ENCODE measurements around the gene CNTN5. TPM values are rescaled to one million over a fixed set of nuclear protein-coding genes. Genes with fewer than 3 reads are reported as not detected.

CNTN5 gene
- total RNA-seq, 6 donors from 2014 or later, result 0.13 to 1.0 (median 0.57) TPM; not detected in 2

GRCh38 chr11:100095809-100096208 lies 1075.1 kb downstream of the CNTN5 start:
- Histone ChIP-seq H3K27ac (no peak overlapping the region), H3K27me3 (no peaks in the 10 kb centered on the region), H3K4me3 (no peak overlapping the region), H3K4me1 (no peaks in the 10 kb centered on the region), H3K9me3 (no peaks in the 10 kb centered on the region), H3K36me3 (no peaks in the 10 kb centered on the region)
- ATAC-seq (ENCODE audit: low FRiP score in 2 of 2) (no peak), DNase-seq (no peak)
- 48 to 54% methylated on average over 3 of the region's 3 CpGs for WGBS, 2 donors
- no peak for TF ChIP-seq EP300 (IDR thresholded peaks at IDR 0.05)
- no peak for TF ChIP-seq POLR2A (IDR thresholded peaks at IDR 0.05)
- no peak for TF ChIP-seq CTCF (IDR thresholded peaks at IDR 0.05)
- TF ChIP-seq POLR2AphosphoS5 (IDR thresholded peaks at IDR 0.05), result no peak

GRCh38 chr11:100098560-100098959 lies 1077.8 kb downstream of the CNTN5 start:
- no peaks in the 10 kb centered on the region for H3K27me3 ChIP-seq
- H3K4me1 ChIP-seq, result no peaks in the 10 kb centered on the region
- DNase-seq (no peak), ATAC-seq (ENCODE audit: low FRiP score in 2 of 2) (no peak)
- TF ChIP-seq POLR2A (IDR thresholded peaks at IDR 0.05) (no peak), CTCF (IDR thresholded peaks at IDR 0.05) (no peak), POLR2AphosphoS5 (IDR thresholded peaks at IDR 0.05) (no peak), EP300 (IDR thresholded peaks at IDR 0.05) (no peak)
- H3K36me3 ChIP-seq, result no peaks in the 10 kb centered on the region
- WGBS, 2 donors, result 76 to 82% methylated on average over 3 of the region's 3 CpGs
- H3K9me3 ChIP-seq, result no peaks in the 10 kb centered on the region
- H3K4me3 ChIP-seq, result no peak overlapping the region
- no peak overlapping the region for H3K27ac ChIP-seq

GRCh38 chr11:100105255-100105981 lies 1084.7 kb downstream of the CNTN5 start:
- WGBS, 2 donors, result 68 to 71% methylated on average over 4 of the region's 4 CpGs
- no peaks in the 10 kb centered on the region for H3K36me3 ChIP-seq

GRCh38 chr11:100105982-100106358 lies 1085.2 kb downstream of the CNTN5 start:
- Histone ChIP-seq H3K36me3 (no peaks in the 10 kb centered on the region), H3K27me3 (no peaks in the 10 kb centered on the region), H3K4me1 (no peaks in the 10 kb centered on the region), H3K27ac (no peak overlapping the region), H3K9me3 (no peaks in the 10 kb centered on the region), H3K4me3 (no peak overlapping the region)
- DNase-seq, result no peak
- TF ChIP-seq CTCF (IDR thresholded peaks at IDR 0.05) (no peak), POLR2A (IDR thresholded peaks at IDR 0.05) (no peak), POLR2AphosphoS5 (IDR thresholded peaks at IDR 0.05) (no peak), EP300 (IDR thresholded peaks at IDR 0.05) (no peak)
- ATAC-seq (ENCODE audit: low FRiP score in 2 of 2), result no peak
- WGBS, 2 donors, result 36 to 56% methylated on average over 3 of the region's 3 CpGs

More at GRCh38 chr11:100105255-100105981, 1084.7 kb downstream of the CNTN5 start:
- DNase-seq (no peak), ATAC-seq (ENCODE audit: low FRiP score in 2 of 2) (no peak)
- no peak overlapping the region for H3K27ac ChIP-seq
- H3K9me3 ChIP-seq, result no peaks in the 10 kb centered on the region
- no peaks in the 10 kb centered on the region for H3K27me3 ChIP-seq
- TF ChIP-seq POLR2AphosphoS5 (IDR thresholded peaks at IDR 0.05) (no peak), EP300 (IDR thresholded peaks at IDR 0.05) (no peak), POLR2A (IDR thresholded peaks at IDR 0.05) (no peak), CTCF (IDR thresholded peaks at IDR 0.05) (no peak)
- no peak overlapping the region for H3K4me3 ChIP-seq
- H3K4me1 ChIP-seq, result no peaks in the 10 kb centered on the region

- WGBS, 2 donors, result 59% methylated on average over 1 of the region's 1 CpG
- H3K4me3 ChIP-seq, result no peak overlapping the region
- no peaks in the 10 kb centered on the region for H3K9me3 ChIP-seq
- ATAC-seq (ENCODE audit: low FRiP score in 2 of 2) (no peak), DNase-seq (no peak)
- H3K36me3 ChIP-seq, result no peaks in the 10 kb centered on the region
- TF ChIP-seq POLR2A (IDR thresholded peaks at IDR 0.05) (no peak), POLR2AphosphoS5 (IDR thresholded peaks at IDR 0.05) (no peak), EP300 (IDR thresholded peaks at IDR 0.05) (no peak), CTCF (IDR thresholded peaks at IDR 0.05) (no peak)
- H3K27me3 ChIP-seq, result no peaks in the 10 kb centered on the region
- no peaks in the 10 kb centered on the region for H3K4me1 ChIP-seq
- no peak overlapping the region for H3K27ac ChIP-seq
Measured at GRCh38 chr11:100119176-100119575, 1098.4 kb downstream of the CNTN5 start.

Measured in upper lobe of left lung (tissue), 6 donors.